OCI-LY7 (cell line): ENCODE measurements around the gene RAX.

Source experiments
- CTCF ChIP-seq: fragments of 200-600 bp; sonication (generic); conservative IDR thresholded peaks from 2 replicates; pipeline ENCODE4 v1.5.1; 2014; ENCODE audit warnings: mild to moderate bottlenecking, antibody characterized with exemption, low read length, moderate library complexity, mixed read lengths
- EZH2phosphoT487 ChIP-seq: fragments of 200-600 bp; sonication (generic); IDR thresholded peaks from 2 replicates; pipeline ENCODE4 v1.6.1; 2018; ENCODE audit warnings: low read depth, borderline replicate concordance, mild to moderate bottlenecking, mixed run types, antibody characterized with exemption, low read length, moderate library complexity, mixed read lengths

GRCh38 chr18:59231114-59231513 is 42.1 kb downstream of the RAX start:
- no peak for TF ChIP-seq CTCF
- TF ChIP-seq EZH2phosphoT487, result no peak
